IMR-90 (cell line): ENCODE results near the gene MTUS2. TPM values are rescaled to one million over a fixed set of nuclear protein-coding genes. Genes with fewer than 3 reads are reported as not detected.
A peak's percentile ranks its signal among the peaks of the same experiment; 100 is the strongest.

Experiments
- ATAC-seq: fragments of 200-7000 bp; cut with Tn5 transposase; 2 replicates; pipeline ENCODE4 v1.9.1; 2020; ENCODE audit warnings: low read depth, mild to moderate bottlenecking, moderate library complexity
- BruUV-seq: library from RNA; stranded (reverse); fragments of 400-500 nt; replicated peaks from 2 replicates; lab custom pipeline; 2021; lab: Mats Ljungman, UMichigan
- CTCF ChIA-PET: fragments of 300-600 bp; formaldehyde crosslinking; extraction: SDS; loops from one replicate; lab custom pipeline; 2021; ENCODE audit warnings: antibody characterized with exemption; lab: Yijun Ruan, JAX
- POLR2A ChIA-PET: fragments of 300-600 bp; sonication (Branson Sonifier 250); formaldehyde crosslinking; loops from one replicate; lab custom pipeline; 2022; ENCODE audit warnings: antibody characterized with exemption; ENCODE audit not compliant: unreplicated experiment; lab: Charles Lee
- DNase-seq: peaks from one replicate; pipeline ENCODE4 v3.0.0; 2013
- H2AFZ ChIP-seq: replicated peaks from 2 replicates; pipeline ENCODE3; 2013; ENCODE audit warnings: low read length, mild to moderate bottlenecking; ENCODE audit not compliant: poor library complexity
- H2AK5ac ChIP-seq: 2 replicates; pipeline ENCODE4 v1.6.1; 2013; ENCODE audit warnings: low read depth, low read length, inconsistent platforms
- H2AK9ac ChIP-seq: replicated peaks from 2 replicates; pipeline ENCODE3; 2013; ENCODE audit warnings: mild to moderate bottlenecking, low read depth, low read length, moderate library complexity; ENCODE audit not compliant: poor library complexity
- H2BK120ac ChIP-seq: 2 replicates; pipeline ENCODE4 v1.6.1; 2013; ENCODE audit warnings: low read depth, low read length, inconsistent platforms
- H2BK15ac ChIP-seq: 3 replicates; pipeline ENCODE4 v1.6.1; 2013; ENCODE audit warnings: low read depth, low read length, inconsistent platforms
- H2BK20ac ChIP-seq: 2 replicates; pipeline ENCODE4 v1.6.1; 2013; ENCODE audit warnings: low read depth, mild to moderate bottlenecking, inconsistent platforms, low read length, moderate library complexity
- H2BK5ac ChIP-seq: 2 replicates; pipeline ENCODE4 v1.6.1; 2013; ENCODE audit warnings: mild to moderate bottlenecking, low read depth, low read length, inconsistent platforms; ENCODE audit not compliant: poor library complexity, severe bottlenecking
- H3K14ac ChIP-seq: replicated peaks from 2 replicates; pipeline ENCODE4 v1.6.1; 2013; ENCODE audit warnings: low read depth, low read length, inconsistent platforms
- H3K18ac ChIP-seq: 2 replicates; pipeline ENCODE4 v1.6.1; 2013; ENCODE audit warnings: low read depth, low read length, control low read depth
- H3K23ac ChIP-seq: 2 replicates; pipeline ENCODE4 v1.6.1; 2013; ENCODE audit warnings: low read depth, low read length, inconsistent platforms
- H3K27ac ChIP-seq: 2 replicates; pipeline ENCODE4 v1.5.1; 2013; ENCODE audit warnings: mild to moderate bottlenecking, control low read depth, low read length; ENCODE audit not compliant: insufficient read depth
- H3K27me3 ChIP-seq: 2 replicates; pipeline ENCODE4 v1.6.1; 2013; ENCODE audit warnings: low read length; ENCODE audit not compliant: control insufficient read depth, insufficient read depth
- H3K36me3 ChIP-seq: 2 replicates; pipeline ENCODE4 v1.6.1; 2013; ENCODE audit warnings: low read length, mixed read lengths; ENCODE audit not compliant: control insufficient read depth, insufficient read depth
- H3K4ac ChIP-seq: 2 replicates; pipeline ENCODE4 v1.6.1; 2013; ENCODE audit warnings: low read depth, low read length, inconsistent platforms
- H3K4me1 ChIP-seq: 2 replicates; pipeline ENCODE4 v1.6.1; 2013; ENCODE audit warnings: low read length, mixed read lengths; ENCODE audit not compliant: control insufficient read depth, insufficient read depth
- H3K4me2 ChIP-seq: 2 replicates; pipeline ENCODE4 v1.6.1; 2013; ENCODE audit warnings: low read depth, mild to moderate bottlenecking, control low read depth, low read length, moderate library complexity
- H3K4me3 ChIP-seq: 2 replicates; pipeline ENCODE4 v1.5.1; 2013; ENCODE audit warnings: low read depth, mild to moderate bottlenecking, control low read depth, low read length, moderate library complexity; ENCODE audit not compliant: insufficient read depth
- H3K56ac ChIP-seq: 2 replicates; pipeline ENCODE4 v1.6.1; 2013; ENCODE audit warnings: low read length, inconsistent platforms; ENCODE audit not compliant: insufficient read depth; ENCODE audit errors: extremely low read depth
- H3K79me1 ChIP-seq, 2 experiments: 2 replicates each; pipeline ENCODE4 v1.6.1; 2013; ENCODE audit warnings: low read length in 2 of 2, inconsistent platforms in 1 of 2, low read depth in 1 of 2
- H3K9ac ChIP-seq: 2 replicates; pipeline ENCODE4 v1.6.1; 2013; ENCODE audit warnings: low read depth, low read length, control low read depth
- H3K9me1 ChIP-seq: 2 replicates; pipeline ENCODE4 v1.6.1; 2013; ENCODE audit warnings: low read length, inconsistent platforms; ENCODE audit not compliant: insufficient read depth
- H3K9me3 ChIP-seq: 2 replicates; pipeline ENCODE4 v1.6.1; 2013; ENCODE audit warnings: low read length; ENCODE audit not compliant: control insufficient read depth, insufficient read depth
- H4K20me1 ChIP-seq: 2 replicates; pipeline ENCODE4 v1.6.1; 2013; ENCODE audit warnings: low read length, inconsistent platforms; ENCODE audit not compliant: insufficient read depth
- H4K5ac ChIP-seq: 2 replicates; pipeline ENCODE4 v1.6.1; 2013; ENCODE audit warnings: mild to moderate bottlenecking, low read depth, low read length, control low read depth
- H4K8ac ChIP-seq, 2 experiments: 2 replicates each; pipeline ENCODE4 v1.6.1; 2013; ENCODE audit warnings: low read depth in 2 of 2, low read length in 2 of 2, control low read depth in 1 of 2, inconsistent platforms in 1 of 2
- H4K91ac ChIP-seq: 2 replicates; pipeline ENCODE4 v1.6.1; 2013; ENCODE audit warnings: low read depth, low read length, inconsistent platforms; ENCODE audit not compliant: insufficient read depth
- CEBPB ChIP-seq: IDR thresholded peaks from 2 replicates; pipeline ENCODE4 v1.6.1; 2012; ENCODE audit warnings: low read depth, low read length, improper control_type of control experiment
- CHD1 ChIP-seq: IDR thresholded peaks from 2 replicates; pipeline ENCODE4 v1.6.1; 2012; ENCODE audit warnings: low read depth, low read length, improper control_type of control experiment
- ELK1 ChIP-seq: fragments of 150-350 bp; IDR thresholded peaks from 2 replicates; pipeline ENCODE4 v1.6.1; 2016; ENCODE audit warnings: low read depth, mild to moderate bottlenecking, low read length, moderate library complexity, borderline replicate concordance
- FOS ChIP-seq: fragments of 150-350 bp; IDR thresholded peaks from 2 replicates; pipeline ENCODE4 v1.6.1; 2016; ENCODE audit warnings: low read depth, low read length
- MAZ ChIP-seq: IDR thresholded peaks from 2 replicates; pipeline ENCODE4 v1.6.1; 2012; ENCODE audit warnings: low read depth, mild to moderate bottlenecking, low read length, improper control_type of control experiment, moderate library complexity, borderline replicate concordance
- MXI1 ChIP-seq: IDR thresholded peaks from 2 replicates; pipeline ENCODE4 v1.6.1; 2012; ENCODE audit warnings: low read depth, mild to moderate bottlenecking, low read length, moderate library complexity, borderline replicate concordance
- NFE2L2 ChIP-seq: fragments of 150-350 bp; IDR thresholded peaks from 2 replicates; pipeline ENCODE4 v1.6.1; 2016; ENCODE audit warnings: low read depth, mild to moderate bottlenecking, low read length
- POLR2A ChIP-seq: IDR thresholded peaks from 2 replicates; pipeline ENCODE4 v1.6.1; 2012; ENCODE audit warnings: mild to moderate bottlenecking, low read depth, low read length
- RAD21 ChIP-seq: IDR thresholded peaks from 2 replicates; pipeline ENCODE4 v1.6.1; 2012; ENCODE audit warnings: low read length, improper control_type of control experiment
- RCOR1 ChIP-seq: IDR thresholded peaks from 2 replicates; pipeline ENCODE4 v1.6.1; 2012; ENCODE audit warnings: mild to moderate bottlenecking, low read length, improper control_type of control experiment; ENCODE audit not compliant: insufficient replicate concordance
- RFX5 ChIP-seq: IDR thresholded peaks from 2 replicates; pipeline ENCODE4 v1.8.0; 2012; ENCODE audit warnings: low read depth, mild to moderate bottlenecking, low read length, moderate library complexity
- SMC3 ChIP-seq: fragments of 150-350 bp; IDR thresholded peaks from 2 replicates; pipeline ENCODE4 v1.6.1; 2016; ENCODE audit warnings: low read depth, mild to moderate bottlenecking, antibody characterized with exemption, low read length, moderate library complexity
- USF2 ChIP-seq: fragments of 150-350 bp; IDR thresholded peaks from 2 replicates; pipeline ENCODE4 v1.6.1; 2017; ENCODE audit warnings: mild to moderate bottlenecking, antibody characterized with exemption, low read length, low read depth
- WGBS, 2 experiments: methylation state at CpG; one replicate each; pipeline versions ENCODE4 v1.1.5 to v1.1.7; 2013; ENCODE audit warnings: missing lambda C conversion rate in 2 of 2; ENCODE audit not compliant: insufficient read length in 1 of 2; ENCODE audit errors: extremely low coverage in 2 of 2; 5-methylcytosine and 5-hydroxymethylcytosine counted together
- dilution Hi-C: fragments of 300-500 bp; cut with HindIII; formaldehyde crosslinking; loops from one replicate; pipeline ENCODE4 v1.14.3; 2018; ENCODE audit warnings: low sequenced_read_pairs; ENCODE audit not compliant: unreplicated experiment
- in situ Hi-C: fragments of 300-500 bp; cut with MboI; formaldehyde crosslinking; loops from 3 replicates; pipeline ENCODE4 v1.14.3; 2019; ENCODE audit warnings: low sequenced_read_pairs, inconsistent platforms, mixed read lengths
- intact Hi-C: fragments of 100-400 bp; cut with micrococcal nuclease; formaldehyde crosslinking; loops from 2 replicates; pipeline ENCODE4 v1.10.0; 2022
- polyA plus RNA-seq, 3 experiments: library from polyadenylated mRNA; depleted of rRNA; stranded (reverse); fragments of >200 nt; gene quantifications; 2 replicates each; pipeline ENCODE4 v1.2.3, GENCODE V29; 2012; ENCODE audit warnings: low replicate concordance in 1 of 3
- total RNA-seq: library from RNA; depleted of rRNA; stranded (reverse); fragments of >200 nt; gene quantifications from 2 replicates; pipeline ENCODE4 v1.2.3, GENCODE V29; 2012
- TF ChIP-seq, protein P1 (sequence below): conservative IDR thresholded peaks from 2 replicates; pipeline ENCODE4 v1.5.1; 2012; ENCODE audit warnings: mild to moderate bottlenecking, low read depth, low read length, improper control_type of control experiment

MTUS2 gene
- total and polyA plus RNA-seq, 2 of the 4 experiments (the other 2 are of a cell fraction), result under 0.01 to 0.02 TPM

DNA sequence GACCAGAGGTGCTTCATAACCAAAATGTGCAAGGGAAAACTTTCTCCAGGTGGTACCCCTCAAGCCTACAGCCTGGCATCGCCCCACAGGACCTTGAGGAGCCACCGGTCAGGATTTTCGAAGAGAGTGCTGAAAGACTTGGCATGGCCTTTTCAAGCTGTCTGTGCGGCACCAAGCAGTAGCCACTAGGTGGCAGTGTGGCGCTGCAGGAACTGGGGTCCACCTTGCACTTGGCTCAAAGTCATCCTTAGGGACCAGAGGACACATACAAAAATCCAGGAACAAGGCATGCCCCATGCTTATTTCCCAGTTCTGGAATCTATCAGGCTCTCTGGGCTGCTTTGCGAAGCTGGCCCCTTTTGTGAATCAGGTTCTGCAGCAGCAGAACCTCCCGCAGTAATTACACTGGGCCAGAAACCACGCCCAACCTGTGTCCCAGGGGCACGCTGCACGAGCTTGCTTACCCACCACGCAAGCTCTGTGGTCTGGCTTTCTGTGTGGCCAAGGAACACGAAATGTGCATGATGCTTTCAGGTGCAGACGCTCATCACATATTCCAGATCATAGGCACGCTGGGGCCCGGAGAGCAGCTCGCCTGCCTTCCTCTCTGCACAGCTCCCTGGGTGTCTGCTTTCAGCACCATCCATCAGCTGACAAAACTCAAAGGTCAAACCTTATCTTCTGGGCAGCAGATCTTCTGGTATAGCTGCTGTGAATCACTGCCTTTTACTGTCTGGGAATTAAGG lies 688.2 kb downstream of the MTUS2 start:
- Histone ChIP-seq H2BK5ac (no peak overlapping the region), H2BK20ac (no peak overlapping the region), H2AK9ac (peak overlapping the region; percentile 17), H3K14ac (no peak overlapping the region), H4K5ac (no peak overlapping the region), H3K4me3 (no peak overlapping the region), H2AFZ (peak overlapping the region; percentile 15), H3K27me3 (no peaks in the 10 kb centered on the region), H3K56ac (no peak overlapping the region), H3K18ac (no peak overlapping the region), H3K27ac (no peak overlapping the region), H3K36me3 (peaks cover 6% of the 10 kb centered on the region), H2BK15ac (no peak overlapping the region), H3K4me2 (no peak overlapping the region), H3K9ac (no peak overlapping the region), H3K9me1 (peaks cover 2% of the 10 kb centered on the region; the same call in 1 of the 2 replicates), H4K20me1 (peaks cover 12% of the 10 kb centered on the region), H3K79me1 (0 out of 4 replicates have a peak, but pooled peaks cover 0 to 2% of the 10 kb centered on the region in 2 experiments), H3K9me3 (no peaks in the 10 kb centered on the region), H2BK120ac (no peak overlapping the region), H3K4me1 (peaks cover 2% of the 10 kb centered on the region), H3K23ac (no peak overlapping the region), H4K8ac (no peak overlapping the region), H2AK5ac (no peak overlapping the region), H3K4ac (no peak overlapping the region), H4K91ac (no peak overlapping the region)
- intact Hi-C loops, result loop anchor here (1.0 to 5.0 kb wide), 6 partner anchors 87 to 607 kb away; partner anchors contain the start of gene SLC7A1
- ChIA-PET CTCF (interaction anchor here (0.6 to 2.2 kb wide), 10 partner anchors 10 to 724 kb away, joined by 3 to 11 read pairs (median 4); no protein-coding TSS in a partner anchor), POLR2A (no interaction called here)
- peak; percentile 79 for DNase-seq
- 7% methylated on average over 3 of the region's 16 CpGs; no CpG with 5 or more reads in 1 of the 2 experiments for WGBS, 2 experiments
- no TSS peak for BruUV-seq
- in situ Hi-C loops, result loop anchor here (5.0 kb wide), 1 partner anchor 204 kb away; no protein-coding TSS in a partner anchor
- dilution Hi-C loops, result no loop called here
- peak; percentile 87 for ATAC-seq
- no peak for TF ChIP-seq RCOR1
- no peak for TF ChIP-seq CHD1
- no peak for TF ChIP-seq MXI1
- TF ChIP-seq, protein P1, sequence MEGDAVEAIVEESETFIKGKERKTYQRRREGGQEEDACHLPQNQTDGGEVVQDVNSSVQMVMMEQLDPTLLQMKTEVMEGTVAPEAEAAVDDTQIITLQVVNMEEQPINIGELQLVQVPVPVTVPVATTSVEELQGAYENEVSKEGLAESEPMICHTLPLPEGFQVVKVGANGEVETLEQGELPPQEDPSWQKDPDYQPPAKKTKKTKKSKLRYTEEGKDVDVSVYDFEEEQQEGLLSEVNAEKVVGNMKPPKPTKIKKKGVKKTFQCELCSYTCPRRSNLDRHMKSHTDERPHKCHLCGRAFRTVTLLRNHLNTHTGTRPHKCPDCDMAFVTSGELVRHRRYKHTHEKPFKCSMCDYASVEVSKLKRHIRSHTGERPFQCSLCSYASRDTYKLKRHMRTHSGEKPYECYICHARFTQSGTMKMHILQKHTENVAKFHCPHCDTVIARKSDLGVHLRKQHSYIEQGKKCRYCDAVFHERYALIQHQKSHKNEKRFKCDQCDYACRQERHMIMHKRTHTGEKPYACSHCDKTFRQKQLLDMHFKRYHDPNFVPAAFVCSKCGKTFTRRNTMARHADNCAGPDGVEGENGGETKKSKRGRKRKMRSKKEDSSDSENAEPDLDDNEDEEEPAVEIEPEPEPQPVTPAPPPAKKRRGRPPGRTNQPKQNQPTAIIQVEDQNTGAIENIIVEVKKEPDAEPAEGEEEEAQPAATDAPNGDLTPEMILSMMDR, result peak; percentile 94
- TF ChIP-seq RAD21, result peak; percentile 93
- no peak for TF ChIP-seq ELK1
- TF ChIP-seq NFE2L2, result no peak
- TF ChIP-seq CEBPB, result no peak
- TF ChIP-seq RFX5, result no peak
- no peak for TF ChIP-seq USF2
- TF ChIP-seq POLR2A, result no peak
- peak; percentile 89 for TF ChIP-seq SMC3
- no peak for TF ChIP-seq FOS
- TF ChIP-seq MAZ, result no peak
